HepG2 (cell line): ENCODE measurements around the gene CNNM2. TPM values are rescaled to one million over a fixed set of nuclear protein-coding genes. Genes with fewer than 3 reads are reported as not detected.

Experiments
- ATAC-seq: fragments of 200-7000 bp; cut with Tn5 transposase; 3 replicates; pipeline ENCODE4 v1.9.1; 2020; ENCODE audit warnings: mild to moderate bottlenecking, moderate library complexity
- BruUV-seq: library from RNA; stranded (reverse); fragments of 400-500 nt; replicated peaks from 2 replicates; lab custom pipeline; 2021; lab: Mats Ljungman, UMichigan
- CTCF ChIA-PET: fragments of 300-600 bp; formaldehyde crosslinking; extraction: SDS; loops from one replicate; lab custom pipeline; 2021; ENCODE audit warnings: low total read pairs, inconsistent platforms, low intra/inter-chr PET ratio; lab: Yijun Ruan, JAX
- POLR2A ChIA-PET: fragments of 350-600 bp; sonication (Branson Sonifier 250); formaldehyde crosslinking; loops from one replicate; lab custom pipeline; 2020; ENCODE audit warnings: antibody characterized with exemption, inconsistent platforms; lab: Yijun Ruan, JAX
- DNase-seq: peaks from one replicate; pipeline ENCODE4 v3.0.0-alpha.2; 2015; ENCODE audit warnings: low spot score
- FAIRE-seq: peaks from 3 replicates; lab custom pipeline; 2011; peaks lifted over from hg19 to GRCh38; lab: Jason Lieb, UNC
- H2AFZ ChIP-seq: one replicate; pipeline ENCODE4 v1.6.1; 2011; ENCODE audit warnings: low read length, inconsistent platforms
- H3K27ac ChIP-seq: fragments of 300-600 bp; 3 replicates; pipeline ENCODE4 v1.8.0; 2011; ENCODE audit warnings: mixed run types, mild to moderate bottlenecking, mixed read lengths, low read length, inconsistent platforms; ENCODE audit not compliant: insufficient read depth; ENCODE audit errors: extremely low read length
- H3K27me3 ChIP-seq, 2 experiments: fragments of 200-600 bp in 1 of 2; 2 replicates in 1 of 2; 3 replicates in 1 of 2; pipeline versions ENCODE4 v1.6.0 to v1.8.0; 2011; ENCODE audit warnings: low read length in 2 of 2, mild to moderate bottlenecking in 2 of 2, moderate library complexity in 2 of 2, inconsistent platforms in 1 of 2; ENCODE audit not compliant: insufficient read depth in 2 of 2, control insufficient read depth in 1 of 2
- H3K36me3 ChIP-seq, 2 experiments: fragments of 200-600 bp in 1 of 2; replicated peaks in 1 of 2; 2 replicates in 1 of 2; 3 replicates in 1 of 2; pipeline versions ENCODE4 v1.5.1 to v1.8.0; 2011; ENCODE audit warnings: low read length in 2 of 2, inconsistent platforms in 1 of 2; ENCODE audit not compliant: insufficient read depth in 2 of 2, control insufficient read depth in 1 of 2
- H3K4me1 ChIP-seq: 2 replicates; pipeline ENCODE4 v1.5.1; 2012; ENCODE audit warnings: low read length, inconsistent platforms; ENCODE audit not compliant: insufficient read depth
- H3K4me2 ChIP-seq: 2 replicates; pipeline ENCODE4 v1.6.0; 2011; ENCODE audit warnings: low read depth, low read length, inconsistent platforms
- H3K4me3 ChIP-seq, 3 experiments: fragments of 200-600 bp in 1 of 3; sonication (generic), shearing (Covaris generic) in 1 of 3; replicated peaks in 1 of 3; 2 replicates each; pipeline ENCODE4 v1.5.1; 2011 to 2016; ENCODE audit warnings: low read length in 3 of 3, inconsistent platforms in 2 of 3, low read depth in 2 of 3, mild to moderate bottlenecking in 2 of 3, control low read depth in 1 of 3, mixed read lengths in 1 of 3; ENCODE audit not compliant: insufficient read depth in 1 of 3
- H3K79me2 ChIP-seq: one replicate; pipeline ENCODE4 v1.6.1; 2011; ENCODE audit warnings: low read length, inconsistent platforms; ENCODE audit not compliant: insufficient read depth
- H3K9ac ChIP-seq: 2 replicates; pipeline ENCODE4 v1.6.0; 2011; ENCODE audit warnings: mild to moderate bottlenecking, low read depth, low read length, inconsistent platforms; ENCODE audit not compliant: insufficient read depth
- H3K9me3 ChIP-seq: 2 replicates; pipeline ENCODE4 v1.5.1; 2012; ENCODE audit warnings: mild to moderate bottlenecking, low read length
- H4K20me1 ChIP-seq: 2 replicates; pipeline ENCODE4 v1.6.0; 2011; ENCODE audit warnings: inconsistent platforms, mild to moderate bottlenecking, low read length, moderate library complexity; ENCODE audit not compliant: insufficient read depth
- ATF4 ChIP-seq, 2 experiments: fragments of 450-650 bp in 1 of 2; sonication (generic) in 1 of 2; formaldehyde crosslinking; IDR thresholded peaks; 2 replicates each; pipeline versions ENCODE4 v1.5.0 to v1.8.0; 2020 to 2022; ENCODE audit warnings: mild to moderate bottlenecking in 1 of 2, missing genetic modification reagents in 1 of 2
- ATRX ChIP-seq: sonication (generic); formaldehyde crosslinking; IDR thresholded peaks from 2 replicates; pipeline ENCODE4 v1.4.0; 2020; ENCODE audit warnings: missing genetic modification reagents, borderline replicate concordance
- CHD2 ChIP-seq: IDR thresholded peaks from 2 replicates; pipeline ENCODE4 v1.6.1; 2011; ENCODE audit warnings: low read depth, low read length, improper control_type of control experiment
- DRAP1 ChIP-seq: IDR thresholded peaks from 2 replicates; pipeline ENCODE4 v1.6.1; 2016; ENCODE audit warnings: missing genetic modification reagents, missing compliant biosample characterization
- FOXP4 ChIP-seq: sonication (generic); formaldehyde crosslinking; IDR thresholded peaks from 2 replicates; pipeline ENCODE4 v1.4.0; 2020; ENCODE audit warnings: missing genetic modification reagents
- PRDM15 ChIP-seq: sonication (generic); formaldehyde crosslinking; IDR thresholded peaks from 2 replicates; pipeline ENCODE4 v1.4.0; 2020; ENCODE audit warnings: missing genetic modification reagents
- PREB ChIP-seq: sonication (generic); formaldehyde crosslinking; IDR thresholded peaks from 2 replicates; pipeline ENCODE4 v1.4.0; 2020; ENCODE audit warnings: missing genetic modification reagents
- RCOR2 ChIP-seq: IDR thresholded peaks from 2 replicates; pipeline ENCODE4 v1.6.1; 2016; ENCODE audit warnings: missing biosample characterization, missing genetic modification reagents
- ZNF263 ChIP-seq: sonication (generic); formaldehyde crosslinking; IDR thresholded peaks from 2 replicates; pipeline ENCODE4 v1.4.0; 2020; ENCODE audit warnings: missing genetic modification reagents
- whole genome bisulfite sequencing: methylation state at CpG from one replicate; pipeline ENCODE4 v1.1.6; 2017; ENCODE audit warnings: low lambda C conversion rate; 5-methylcytosine and 5-hydroxymethylcytosine counted together
- in situ Hi-C: cut with HindIII; loops from 2 replicates; pipeline ENCODE4 v1.10.0; 2017; ENCODE audit warnings: low pct_unique_long_range_greater_than_20kb; ENCODE audit not compliant: extremely low pct_ligation_motif_present
- intact Hi-C: fragments of 100-400 bp; cut with micrococcal nuclease; formaldehyde crosslinking; loops from one replicate; pipeline ENCODE4 v1.10.0; 2022; ENCODE audit not compliant: unreplicated experiment
- polyA plus RNA-seq, 8 experiments: library from polyadenylated mRNA; depleted of rRNA in 3 of 8; stranded (reverse) in 7 of 8; unstranded in 1 of 8; fragments of >200 nt; fragmentation: Illumina TruSeq in 4 of 8; extraction: Trizol in 4 of 8; gene quantifications; 2 replicates each; pipeline versions ENCODE4 v1.2.1 to v1.2.3, GENCODE V29; 2011 to 2016; ENCODE audit warnings: low read depth in 4 of 8, missing spikeins in 1 of 8, mixed read lengths in 1 of 8; ENCODE audit not compliant: insufficient read depth in 1 of 8
- total RNA-seq, 5 experiments: library from RNA; depleted of rRNA; stranded (reverse); fragments of >200 nt; fragmentation: Illumina TruSeq; extraction: Trizol; gene quantifications; 2 replicates each; pipeline ENCODE4 v1.2.3, GENCODE V29; 2016; ENCODE audit warnings: low read depth in 1 of 5
- TF ChIP-seq, protein P1 (sequence below): sonication (generic); formaldehyde crosslinking; IDR thresholded peaks from 2 replicates; pipeline ENCODE4 v1.4.0; 2020; ENCODE audit warnings: missing genetic modification reagents
- TF ChIP-seq, protein P2 (sequence below): sonication (generic); formaldehyde crosslinking; IDR thresholded peaks from 2 replicates; pipeline ENCODE4 v1.5.0; 2020; ENCODE audit warnings: missing genetic modification reagents

The CNNM2 gene
- total and polyA plus RNA-seq, 2 of the 13 experiments (the other 11 are each of a cell fraction or from before 2014, with no cell fraction given) = 7.1 to 9.0 TPM

DNA sequence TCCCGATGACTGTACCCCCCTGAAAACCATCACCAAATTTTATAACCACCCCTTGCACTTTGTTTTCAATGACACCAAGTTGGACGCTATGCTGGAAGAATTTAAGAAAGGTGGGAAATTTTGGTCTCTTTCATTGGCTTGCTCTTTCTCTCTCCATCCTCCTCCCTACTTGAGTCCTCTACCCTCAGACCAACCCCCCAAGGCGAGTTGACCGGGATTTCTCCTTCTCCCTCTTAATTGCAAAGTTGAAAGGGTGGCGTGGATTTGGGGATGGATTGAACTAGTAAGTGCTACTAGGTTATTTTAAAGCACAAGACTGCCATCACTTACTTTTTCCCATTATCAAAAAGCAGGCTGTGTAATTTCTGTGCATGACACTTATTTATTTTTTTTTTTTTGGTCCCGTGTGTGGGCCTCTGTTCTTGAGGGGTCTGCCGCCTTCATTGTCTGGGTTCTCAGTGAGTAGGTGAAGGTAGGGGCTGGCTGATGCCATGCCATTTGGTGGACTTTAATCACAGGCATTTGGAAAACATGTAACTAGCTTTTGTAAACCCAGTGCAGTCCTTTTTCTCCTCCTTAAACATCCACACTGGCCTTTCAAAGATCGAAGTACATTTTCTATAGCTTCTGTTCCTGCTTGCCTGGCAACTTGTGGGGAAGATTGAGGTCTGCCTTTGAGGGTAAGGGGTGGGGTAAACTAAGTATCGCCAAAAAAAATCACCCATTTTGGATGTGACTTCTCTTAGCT, 2.1 kb downstream of the CNNM2 start:
- Histone ChIP-seq H3K27me3 (no peaks in the 10 kb centered on the region; a peak in 1 of 5 replicates), H4K20me1 (peaks cover 23% of the 10 kb centered on the region), H3K79me2 (peaks cover 65% of the 10 kb centered on the region), H3K36me3 (no peaks in the 10 kb centered on the region), H3K27ac (peak overlapping the region; percentile 88), H3K4me3 (peak overlapping the region; percentile 97 to 99 (median 99)), H2AFZ (no peak overlapping the region), H3K9me3 (no peaks in the 10 kb centered on the region), H3K9ac (peak overlapping the region; percentile 89), H3K4me1 (peaks cover 40% of the 10 kb centered on the region), H3K4me2 (peak overlapping the region; percentile 88)
- ChIA-PET POLR2A (interaction anchor here (1.1 kb wide), 1 partner anchor 68 kb away, joined by 3 read pairs; no protein-coding TSS in a partner anchor), CTCF (no interaction called here)
- peak; percentile 47 for FAIRE-seq
- WGBS = 2% methylated on average over 9 of the region's 9 CpGs
- BruUV-seq = TSS peak; percentile 44
- DNase-seq = peak; percentile 34
- ATAC-seq = no peak
- intact Hi-C loops = loop anchor here (5.0 kb wide), 2 partner anchors 67 to 322 kb away; no protein-coding TSS in a partner anchor
- in situ Hi-C loops = loop anchor here (5.0 to 10.0 kb wide), 3 partner anchors 83 to 325 kb away; partner anchors contain the start of genes CYP17A1 and RPEL1
- no peak for TF ChIP-seq CHD2
- peak; percentile 28; the same call in 1 of the 2 replicates for TF ChIP-seq FOXP4 (CRISPR knock-in tag)
- 0 out of 2 replicates have a peak, but pooled peaks have one; percentile 8 for TF ChIP-seq RCOR2 (CRISPR knock-in tag)
- TF ChIP-seq PREB (CRISPR knock-in tag) = no peak
- 0 out of 4 replicates have a peak, but pooled peaks of 1 of the 2 experiments have one; percentile 18 for TF ChIP-seq ATF4 (CRISPR knock-in tag; IDR thresholded peaks at IDR 0.05)
- TF ChIP-seq, protein P1, sequence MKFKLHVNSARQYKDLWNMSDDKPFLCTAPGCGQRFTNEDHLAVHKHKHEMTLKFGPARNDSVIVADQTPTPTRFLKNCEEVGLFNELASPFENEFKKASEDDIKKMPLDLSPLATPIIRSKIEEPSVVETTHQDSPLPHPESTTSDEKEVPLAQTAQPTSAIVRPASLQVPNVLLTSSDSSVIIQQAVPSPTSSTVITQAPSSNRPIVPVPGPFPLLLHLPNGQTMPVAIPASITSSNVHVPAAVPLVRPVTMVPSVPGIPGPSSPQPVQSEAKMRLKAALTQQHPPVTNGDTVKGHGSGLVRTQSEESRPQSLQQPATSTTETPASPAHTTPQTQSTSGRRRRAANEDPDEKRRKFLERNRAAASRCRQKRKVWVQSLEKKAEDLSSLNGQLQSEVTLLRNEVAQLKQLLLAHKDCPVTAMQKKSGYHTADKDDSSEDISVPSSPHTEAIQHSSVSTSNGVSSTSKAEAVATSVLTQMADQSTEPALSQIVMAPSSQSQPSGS = 0 out of 2 replicates have a peak, but pooled peaks have one; percentile 21
- no peak for TF ChIP-seq ATRX (CRISPR knock-in tag)
- 0 out of 2 replicates have a peak, but pooled peaks have one; percentile 30 for TF ChIP-seq DRAP1 (CRISPR knock-in tag)
- TF ChIP-seq PRDM15 = peak; percentile 78
- TF ChIP-seq, protein P2, sequence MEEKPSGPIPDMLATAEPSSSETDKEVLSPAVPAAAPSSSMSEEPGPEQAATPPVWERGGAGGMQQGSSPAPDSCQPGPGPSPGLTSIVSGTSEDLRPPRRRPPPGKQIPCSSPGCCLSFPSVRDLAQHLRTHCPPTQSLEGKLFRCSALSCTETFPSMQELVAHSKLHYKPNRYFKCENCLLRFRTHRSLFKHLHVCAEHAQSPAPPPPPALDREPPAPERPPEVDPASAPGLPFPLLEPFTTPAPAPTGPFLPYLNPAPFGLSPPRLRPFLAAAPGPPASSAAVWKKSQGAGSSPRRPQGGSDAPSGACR (CRISPR knock-in tag) = no peak
- TF ChIP-seq ZNF263 (CRISPR knock-in tag) = 0 out of 2 replicates have a peak, but pooled peaks have one; percentile 34
